Measurements from ENCODE around the gene FOXP1.
"Not testable (repeated sequence)": the region's sequence is repeated elsewhere in the genome, so short reads cannot be mapped to it uniquely, and the experiment has no call there.

The FOXP1 gene

GRCh38 chr3:71045917-71046282 lies 537.6 kb downstream of the FOXP1 start:
- ATAC-seq, result peak; percentile 12 to 15

GRCh38 chr3:71045212-71045916 lies 538.2 kb downstream of the FOXP1 start:
- no peak for ATAC-seq

GRCh38 chr3:71042759-71043158 lies 540.8 kb downstream of the FOXP1 start:
- ATAC-seq, result no peak

GRCh38 chr3:71041371-71041770 lies 542.2 kb downstream of the FOXP1 start:
- ATAC-seq, result no peak

- peak; percentile 44 to 65 for ATAC-seq
Observed at GRCh38 chr3:71039332-71039731, 544.2 kb downstream of the FOXP1 start.

- ATAC-seq, result no peak
Observed at GRCh38 chr3:71037775-71038174, 545.8 kb downstream of the FOXP1 start.

GRCh38 chr3:71035886-71036285 lies 547.6 kb downstream of the FOXP1 start:
- no peak for ATAC-seq

- no peak for ATAC-seq
Observed at GRCh38 chr3:71035314-71035713, 548.2 kb downstream of the FOXP1 start.

GRCh38 chr3:71033681-71034220 lies 549.8 kb downstream of the FOXP1 start:
- ATAC-seq, result no peak

- peak in 1 of 2 donors; percentile 30 for ATAC-seq
Observed at GRCh38 chr3:71031914-71032521, 551.5 kb downstream of the FOXP1 start.

GRCh38 chr3:71031181-71031580 lies 552.3 kb downstream of the FOXP1 start:
- ATAC-seq, result no peak

GRCh38 chr3:71030748-71031147 lies 552.8 kb downstream of the FOXP1 start:
- ATAC-seq, result peak; percentile 78 to 84

GRCh38 chr3:71029770-71030169 lies 553.8 kb downstream of the FOXP1 start:
- no peak for ATAC-seq

GRCh38 chr3:71028802-71029201 lies 554.7 kb downstream of the FOXP1 start:
- no peak for ATAC-seq

- ATAC-seq, result no peak
Observed at GRCh38 chr3:71028184-71028583, 555.3 kb downstream of the FOXP1 start.

- ATAC-seq, result no peak
Observed at GRCh38 chr3:71026634-71027578, 556.6 kb downstream of the FOXP1 start.

GRCh38 chr3:71025516-71025915 lies 558.0 kb downstream of the FOXP1 start:
- ATAC-seq, result peak; percentile 33 to 57

GRCh38 chr3:71025010-71025409 lies 558.5 kb downstream of the FOXP1 start:
- no peak for ATAC-seq

- ATAC-seq, result no peak
Observed at GRCh38 chr3:71022551-71023335, 560.8 kb downstream of the FOXP1 start.

- ATAC-seq, result no peak
Observed at GRCh38 chr3:71018799-71019198, 564.7 kb downstream of the FOXP1 start.

- no peak for ATAC-seq
Observed at GRCh38 chr3:71016178-71016845, 567.2 kb downstream of the FOXP1 start.

GRCh38 chr3:71014616-71015015 lies 568.9 kb downstream of the FOXP1 start:
- not testable (repeated sequence) for ATAC-seq

All from activated CD4-positive, CD25-positive, alpha-beta regulatory T cell treated with anti-CD3 and anti-CD28 coated beads, Interleukin-2, amount 50 U/mL, for 24 hours (primary cell).